H1 (cell line): ENCODE results near the gene R3HCC1L. TPM values are rescaled to one million over a fixed set of nuclear protein-coding genes. Genes with fewer than 3 reads are reported as not detected.

Experiments
- CTCF ChIA-PET: fragments of 300-600 bp; sonication (Branson Sonifier 250); formaldehyde crosslinking; loops from one replicate; lab custom pipeline; 2021; ENCODE audit not compliant: partially characterized antibody; lab: Charles Lee
- POLR2A ChIA-PET: fragments of 300-600 bp; sonication (Branson Sonifier 250); formaldehyde crosslinking; loops from one replicate; lab custom pipeline; 2021; ENCODE audit warnings: inconsistent platforms; ENCODE audit not compliant: partially characterized antibody; lab: Charles Lee
- DNase-seq, 2 experiments: peaks; one replicate each; pipeline versions ENCODE4 v3.0.0 to v3.0.0-alpha.2; 2010 to 2022; ENCODE audit warnings: low spot score in 2 of 2, low read depth in 1 of 2, mixed read lengths in 1 of 2
- FAIRE-seq: peaks from 2 replicates; lab custom pipeline; 2011; peaks lifted over from hg19 to GRCh38; lab: Jason Lieb, UNC
- H2AFZ ChIP-seq: 2 replicates; pipeline ENCODE4 v1.8.1; 2012; ENCODE audit warnings: low read length, inconsistent platforms
- H2AK5ac ChIP-seq: 2 replicates; pipeline ENCODE4 v1.6.1; 2013; ENCODE audit warnings: low read depth, low read length
- H2BK120ac ChIP-seq: replicated peaks from 2 replicates; pipeline ENCODE3; 2013; ENCODE audit warnings: low read depth, low read length, inconsistent platforms
- H2BK12ac ChIP-seq: 2 replicates; pipeline ENCODE4 v1.6.1; 2013; ENCODE audit warnings: low read depth, low read length
- H2BK15ac ChIP-seq: 2 replicates; pipeline ENCODE4 v1.6.1; 2013; ENCODE audit warnings: low read length
- H2BK20ac ChIP-seq: 2 replicates; pipeline ENCODE4 v1.6.1; 2013; ENCODE audit warnings: low read length
- H2BK5ac ChIP-seq: 2 replicates; pipeline ENCODE4 v1.6.1; 2013; ENCODE audit warnings: low read depth, low read length
- H3K14ac ChIP-seq: 2 replicates; pipeline ENCODE4 v1.6.1; 2013; ENCODE audit warnings: inconsistent platforms; ENCODE audit not compliant: insufficient read length
- H3K18ac ChIP-seq: 2 replicates; pipeline ENCODE4 v1.6.1; 2013; ENCODE audit warnings: low read length; ENCODE audit errors: extremely low read depth
- H3K23ac ChIP-seq: 2 replicates; pipeline ENCODE4 v1.6.1; 2013; ENCODE audit warnings: inconsistent platforms; ENCODE audit not compliant: insufficient read length
- H3K23me2 ChIP-seq: 2 replicates; pipeline ENCODE4 v1.6.1; 2013; ENCODE audit warnings: low read depth, low read length
- H3K27ac ChIP-seq: 2 replicates; pipeline ENCODE4 v1.6.1; 2011; ENCODE audit warnings: low read depth, low read length, inconsistent platforms
- H3K27me3 ChIP-seq, 4 experiments: replicated peaks in 1 of 4; 1 replicate in 1 of 4; 2 replicates in 3 of 4; pipeline versions ENCODE4 v1.6.1 to v1.8.1; 2011 to 2013; ENCODE audit warnings: low read length in 3 of 4, mild to moderate bottlenecking in 3 of 4, inconsistent platforms in 2 of 4, mixed read lengths in 2 of 4, moderate library complexity in 1 of 4; ENCODE audit not compliant: control insufficient read depth in 3 of 4, insufficient read depth in 3 of 4; ENCODE audit errors: extremely low read depth in 1 of 4
- H3K36me3 ChIP-seq, 4 experiments: 2 replicates each; pipeline versions ENCODE4 v1.6.1 to v1.8.1; 2011 to 2013; ENCODE audit warnings: mild to moderate bottlenecking in 4 of 4, low read length in 3 of 4, moderate library complexity in 2 of 4, control low read depth in 1 of 4, inconsistent platforms in 1 of 4; ENCODE audit not compliant: insufficient read depth in 4 of 4, control insufficient read depth in 2 of 4
- H3K4ac ChIP-seq: replicated peaks from 2 replicates; pipeline ENCODE3; 2013; ENCODE audit warnings: low read length, low read depth, mixed read lengths, inconsistent platforms; ENCODE audit not compliant: insufficient read length
- H3K4me1 ChIP-seq, 4 experiments: replicated peaks in 1 of 4; 1 replicate in 1 of 4; 2 replicates in 3 of 4; pipeline versions ENCODE4 v1.6.1 to v1.8.1; 2011 to 2013; ENCODE audit warnings: low read length in 3 of 4, inconsistent platforms in 2 of 4, mixed read lengths in 1 of 4; ENCODE audit not compliant: insufficient read depth in 4 of 4, control insufficient read depth in 3 of 4
- H3K4me2 ChIP-seq, 2 experiments: 2 replicates each; pipeline versions ENCODE4 v1.6.1 to v1.8.1; 2011 to 2013; ENCODE audit warnings: low read depth in 2 of 2, low read length in 2 of 2, control low read depth in 1 of 2, inconsistent platforms in 1 of 2, mild to moderate bottlenecking in 1 of 2; ENCODE audit not compliant: insufficient read depth in 1 of 2
- H3K4me3 ChIP-seq, 4 experiments: fragments of 200-600, 300-600 bp in 1 of 4; sonication (generic), shearing (Covaris generic), sonication (Bioruptor Twin) in 1 of 4; 2 replicates each; pipeline versions ENCODE4 v1.5.1 to v1.8.1; 2011 to 2016; ENCODE audit warnings: low read length in 4 of 4, low read depth in 3 of 4, control low read depth in 2 of 4, inconsistent platforms in 2 of 4, mild to moderate bottlenecking in 2 of 4, mixed read lengths in 1 of 4, moderate library complexity in 1 of 4; ENCODE audit not compliant: insufficient read depth in 2 of 4; ENCODE audit errors: extremely low read depth in 1 of 4
- H3K56ac ChIP-seq: replicated peaks from 2 replicates; pipeline ENCODE3; 2013; ENCODE audit warnings: low read depth, mild to moderate bottlenecking, mixed read lengths, low read length, inconsistent platforms; ENCODE audit not compliant: insufficient read length
- H3K79me1 ChIP-seq: 2 replicates; pipeline ENCODE4 v1.6.1; 2013; ENCODE audit warnings: low read depth, low read length, control low read depth
- H3K79me2 ChIP-seq, 2 experiments: 2 replicates each; pipeline versions ENCODE4 v1.6.1 to v1.8.1; 2012 to 2013; ENCODE audit warnings: low read length in 2 of 2, mild to moderate bottlenecking in 2 of 2, inconsistent platforms in 1 of 2; ENCODE audit not compliant: insufficient read depth in 2 of 2, control insufficient read depth in 1 of 2
- H3K9ac ChIP-seq, 4 experiments: replicated peaks in 1 of 4; 1 replicate in 1 of 4; 2 replicates in 3 of 4; pipeline versions ENCODE4 v1.6.1 to v1.8.1; 2011 to 2013; ENCODE audit warnings: low read depth in 3 of 4, low read length in 3 of 4, control low read depth in 2 of 4, mild to moderate bottlenecking in 2 of 4, moderate library complexity in 2 of 4, inconsistent platforms in 1 of 4; ENCODE audit errors: extremely low read depth in 1 of 4
- H3K9me3 ChIP-seq, 2 experiments: 2 replicates each; pipeline versions ENCODE4 v1.6.1 to v1.8.1; 2012 to 2013; ENCODE audit warnings: mild to moderate bottlenecking in 2 of 2, moderate library complexity in 2 of 2, control low read depth in 1 of 2, inconsistent platforms in 1 of 2, low read depth in 1 of 2, low read length in 1 of 2, mixed read lengths in 1 of 2; ENCODE audit not compliant: insufficient read depth in 2 of 2
- H4K20me1 ChIP-seq, 2 experiments: replicated peaks in 1 of 2; 2 replicates each; pipeline versions ENCODE3 to v1.8.1; 2011 to 2013; ENCODE audit warnings: inconsistent platforms in 2 of 2, low read length in 2 of 2, mild to moderate bottlenecking in 1 of 2; ENCODE audit not compliant: insufficient read depth in 2 of 2, control insufficient read depth in 1 of 2
- H4K5ac ChIP-seq: 2 replicates; pipeline ENCODE4 v1.6.1; 2013; ENCODE audit warnings: low read length, low read depth, mixed read lengths, inconsistent platforms; ENCODE audit not compliant: insufficient read length
- H4K8ac ChIP-seq: 2 replicates; pipeline ENCODE4 v1.8.0; 2013; ENCODE audit warnings: mild to moderate bottlenecking, moderate library complexity, low read length, inconsistent platforms; ENCODE audit not compliant: insufficient read depth; ENCODE audit errors: extremely low read depth
- H4K91ac ChIP-seq: replicated peaks from 2 replicates; pipeline ENCODE3; 2013; ENCODE audit warnings: low read length, mixed read lengths, inconsistent platforms; ENCODE audit not compliant: insufficient read length
- ASH2L ChIP-seq: fragments of 200-600, 300-600 bp; sonication (generic); IDR thresholded peaks from one replicate; pipeline ENCODE4 v1.7.1; 2017; ENCODE audit warnings: low read length
- BACH1 ChIP-seq: IDR thresholded peaks from 2 replicates; pipeline ENCODE4 v1.6.1; 2012; ENCODE audit warnings: low read length, improper control_type of control experiment
- BCL11A ChIP-seq, 2 experiments: IDR thresholded peaks; one replicate each; pipeline ENCODE4 v1.6.1; 2011; ENCODE audit warnings: low read depth in 2 of 2, low read length in 2 of 2, mild to moderate bottlenecking in 2 of 2
- CBX8 ChIP-seq: fragments of 300-800, 300-1000 bp; sonication (generic); IDR thresholded peaks from 2 replicates; pipeline ENCODE4 v1.7.1; 2016; ENCODE audit warnings: low read depth, low read length, borderline replicate concordance
- CEBPB ChIP-seq: IDR thresholded peaks from 2 replicates; pipeline ENCODE4 v1.6.1; 2012; ENCODE audit warnings: low read depth, low read length
- CHD1 ChIP-seq: IDR thresholded peaks from 2 replicates; pipeline ENCODE4 v1.6.1; 2012; ENCODE audit warnings: low read depth, low read length, improper control_type of control experiment
- CHD2 ChIP-seq: IDR thresholded peaks from 2 replicates; pipeline ENCODE4 v1.6.1; 2012; ENCODE audit warnings: low read length, improper control_type of control experiment
- CREB1 ChIP-seq: IDR thresholded peaks from 2 replicates; pipeline ENCODE4 v1.6.1; 2012; ENCODE audit warnings: inconsistent platforms
- EGR1 ChIP-seq: IDR thresholded peaks from 2 replicates; pipeline ENCODE4 v1.6.1; 2011; ENCODE audit warnings: low read depth, low read length, borderline replicate concordance
- FOSL1 ChIP-seq: IDR thresholded peaks from 2 replicates; pipeline ENCODE4 v1.6.1; 2011; ENCODE audit warnings: mild to moderate bottlenecking, low read depth, low read length, moderate library complexity; ENCODE audit not compliant: insufficient read depth
- HDAC2 ChIP-seq, 2 experiments: fragments of 300-600 bp in 1 of 2; sonication (generic) in 1 of 2; IDR thresholded peaks; 2 replicates each; pipeline ENCODE4 v1.6.1; 2011 to 2012; ENCODE audit warnings: low read depth in 2 of 2, low read length in 2 of 2, mild to moderate bottlenecking in 2 of 2, moderate library complexity in 2 of 2, borderline replicate concordance in 1 of 2, inconsistent platforms in 1 of 2
- KDM1A ChIP-seq: fragments of 200-600, 300-600 bp; sonication (generic); IDR thresholded peaks from 2 replicates; pipeline ENCODE4 v1.7.1; 2016; ENCODE audit warnings: mild to moderate bottlenecking, low read length, borderline replicate concordance
- KDM5A ChIP-seq: fragments of 200-600 bp; IDR thresholded peaks from 2 replicates; pipeline ENCODE4 v1.7.1; 2012; ENCODE audit warnings: mild to moderate bottlenecking, low read length, inconsistent platforms, mixed read lengths
- POLR2AphosphoS5 ChIP-seq: IDR thresholded peaks from 2 replicates; pipeline ENCODE4 v1.6.1; 2011; ENCODE audit warnings: low read depth, low read length
- RBBP5 ChIP-seq: IDR thresholded peaks from 2 replicates; pipeline ENCODE4 v1.7.1; 2012; ENCODE audit warnings: low read depth, mild to moderate bottlenecking, inconsistent platforms, low read length, moderate library complexity, borderline replicate concordance
- SRF ChIP-seq: IDR thresholded peaks from 2 replicates; pipeline ENCODE4 v1.6.1; 2011; ENCODE audit warnings: mild to moderate bottlenecking, low read depth, low read length, moderate library complexity
- WGBS, 2 experiments: shearing (Covaris generic) in 1 of 2; methylation state at CpG; one replicate each; pipeline versions ENCODE4 v1.1.6 to v1.1.7; 2013 to 2015; ENCODE audit warnings: low lambda C conversion rate in 2 of 2, mixed read lengths in 2 of 2, inconsistent platforms in 1 of 2, low coverage in 1 of 2, missing lambda C conversion rate in 1 of 2; ENCODE audit not compliant: insufficient replicate concordance in 2 of 2, insufficient coverage in 1 of 2, insufficient read length in 1 of 2; ENCODE audit errors: extremely low coverage in 1 of 2, missing lambda C conversion rate in 1 of 2; 5-methylcytosine and 5-hydroxymethylcytosine counted together
- polyA plus RNA-seq, 7 experiments: library from polyadenylated mRNA; depleted of rRNA in 3 of 7; stranded (reverse) in 5 of 7; unstranded in 2 of 7; fragments of >200 nt in 5 of 7; fragments of 200-250 nt in 2 of 7; gene quantifications; 1 replicate in 5 of 7; 2 replicates in 1 of 7; 4 replicates in 1 of 7; pipeline versions ENCODE4 v1.2.1 to v1.2.3, GENCODE V29; 2011 to 2013; ENCODE audit warnings: missing spikeins in 2 of 7, mixed read lengths in 2 of 7
- total RNA-seq: library from RNA; stranded (reverse); fragmentation: NEBNext Ultra II Directional; extraction: Animal tissue kit (Norgen Biotek cat#: 25700); gene quantifications from 2 replicates; pipeline ENCODE4 v1.2.1, GENCODE V29; 2021

Gene R3HCC1L
- total and polyA plus RNA-seq, 2 of the 8 experiments (the other 6 are each of a cell fraction or from before 2014, with no cell fraction given), result 6.9 to 13.9 TPM

DNA sequence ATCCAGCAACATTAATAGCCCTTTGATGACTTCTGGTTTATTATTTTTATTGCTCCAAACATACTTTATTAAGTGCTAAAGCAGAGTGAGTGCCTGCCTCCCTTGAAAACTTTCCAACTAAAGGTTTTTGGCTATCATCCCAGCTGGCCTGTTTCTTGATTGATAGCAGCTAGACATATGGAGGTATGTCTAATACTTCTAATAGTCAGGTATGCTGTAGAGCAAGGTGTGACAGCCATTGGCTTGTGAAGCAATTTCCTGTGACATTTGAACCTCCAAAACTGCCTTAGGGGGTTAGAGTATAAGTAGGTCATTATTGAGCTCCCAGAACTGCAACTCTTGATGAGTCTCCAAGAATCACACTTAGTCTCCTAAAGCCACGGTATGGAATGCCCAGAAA lies 77.7 kb downstream of the R3HCC1L start:
- WGBS, 2 experiments, result 90% methylated on average over 1 of the region's 1 CpG; no CpG with 5 or more reads in 1 of the 2 experiments
- no peaks in the 10 kb centered on the region for H4K20me1 ChIP-seq
- no peak overlapping the region for H4K8ac ChIP-seq
- no peak overlapping the region for H4K5ac ChIP-seq
- H3K56ac ChIP-seq, result no peak overlapping the region
- no peak overlapping the region for H3K18ac ChIP-seq
- no peak overlapping the region for H2AK5ac ChIP-seq
- H2BK5ac ChIP-seq, result no peak overlapping the region
- no peak overlapping the region for H3K4me2 ChIP-seq
- H3K36me3 ChIP-seq, result peaks cover 0 to 16% (median 4%) of the 10 kb centered on the region in 4 experiments; a peak in 4 of 8 replicates
- H3K9ac ChIP-seq, result no peak overlapping the region
- ChIA-PET CTCF (no interaction called here), POLR2A (no interaction called here)
- H4K91ac ChIP-seq, result no peak overlapping the region
- H3K4ac ChIP-seq, result no peak overlapping the region
- H3K27me3 ChIP-seq, result no peaks in the 10 kb centered on the region
- H3K23ac ChIP-seq, result no peak overlapping the region
- no peak overlapping the region for H2BK12ac ChIP-seq
- no peak overlapping the region for H3K14ac ChIP-seq
- H3K4me3 ChIP-seq, result no peak overlapping the region
- H2BK120ac ChIP-seq, result no peak overlapping the region
- DNase-seq (no peak), FAIRE-seq (no peak)
- no peak overlapping the region for H2BK20ac ChIP-seq
- no peaks in the 10 kb centered on the region for H3K4me1 ChIP-seq
- H3K9me3 ChIP-seq, result no peaks in the 10 kb centered on the region
- no peak overlapping the region for H2AFZ ChIP-seq
- peaks cover 0 to 4% of the 10 kb centered on the region in 2 experiments; a peak in 1 of 4 replicates for H3K79me2 ChIP-seq
- no peaks in the 10 kb centered on the region; the same call in 1 of the 2 replicates for H3K23me2 ChIP-seq
- H3K79me1 ChIP-seq, result no peaks in the 10 kb centered on the region
- no peak overlapping the region for H3K27ac ChIP-seq
- no peak overlapping the region for H2BK15ac ChIP-seq
- TF ChIP-seq CBX8, result no peak
- TF ChIP-seq FOSL1, result no peak
- no peak for TF ChIP-seq RBBP5
- no peak for TF ChIP-seq CREB1
- TF ChIP-seq CEBPB, result no peak
- no peak for TF ChIP-seq SRF
- no peak for TF ChIP-seq KDM1A
- TF ChIP-seq POLR2AphosphoS5, result no peak
- TF ChIP-seq KDM5A, result no peak
- no peak for TF ChIP-seq HDAC2 (IDR thresholded peaks at IDR 0.05; ENCODE audit: borderline replicate concordance in 1 of 2, low read depth in 2 of 2, low read length in 2 of 2)
- no peak for TF ChIP-seq BCL11A (IDR thresholded peaks at IDR 0.05; ENCODE audit: low read depth in 2 of 2, low read length in 2 of 2)
- no peak for TF ChIP-seq CHD1
- TF ChIP-seq ASH2L, result no peak
- TF ChIP-seq CHD2, result no peak
- TF ChIP-seq EGR1, result no peak
- no peak for TF ChIP-seq BACH1
